Stimulated activated CD4-positive, alpha-beta T cell treated with anti-CD3 and anti-CD28 coated beads, TNF-alpha, amount 100 ng/mL, for 4 hours (primary cell): Measurements from ENCODE around the gene RFT1.

ENCODE experiments used
- DNase-seq, 3 experiments: peaks; one replicate each; pipeline ENCODE4 v3.0.0-alpha.2; 2020; ENCODE audit warnings: low read depth in 3 of 3

RFT1 gene

GRCh38 chr3:53150247-53151085 lies 20.2 kb upstream of the RFT1 start:
- no peak for DNase-seq

GRCh38 chr3:53149699-53150098 lies 19.5 kb upstream of the RFT1 start:
- DNase-seq = no peak

- no peak for DNase-seq
Measured at GRCh38 chr3:53149006-53149690, 18.9 kb upstream of the RFT1 start.

- DNase-seq = no peak
Measured at GRCh38 chr3:53147903-53148400, 17.7 kb upstream of the RFT1 start.

GRCh38 chr3:53147151-53147902 lies 17.1 kb upstream of the RFT1 start:
- DNase-seq = no peak

- DNase-seq = no peak
Measured at GRCh38 chr3:53146319-53146891, 16.2 kb upstream of the RFT1 start.

- no peak for DNase-seq
Measured at GRCh38 chr3:53145713-53146080, 15.5 kb upstream of the RFT1 start.

GRCh38 chr3:53144862-53145712 lies 14.9 kb upstream of the RFT1 start:
- DNase-seq = no peak

- DNase-seq = no peak
Measured at GRCh38 chr3:53144446-53144845, 14.2 kb upstream of the RFT1 start.

GRCh38 chr3:53142986-53143385 lies 12.8 kb upstream of the RFT1 start:
- no peak for DNase-seq

- DNase-seq = no peak
Measured at GRCh38 chr3:53140847-53141845, 10.9 kb upstream of the RFT1 start.

- no peak for DNase-seq
Measured at GRCh38 chr3:53139906-53140846, 9.9 kb upstream of the RFT1 start.

- DNase-seq = no peak
Measured at GRCh38 chr3:53137835-53138446, 7.7 kb upstream of the RFT1 start.

GRCh38 chr3:53137221-53137620 lies 7.0 kb upstream of the RFT1 start:
- DNase-seq = no peak

- peak; percentile 22 to 36 (median 27) for DNase-seq
Measured at GRCh38 chr3:53134631-53135232, 4.5 kb upstream of the RFT1 start.

- DNase-seq = no peak
Measured at GRCh38 chr3:53132347-53132746, 2.1 kb upstream of the RFT1 start.

GRCh38 chr3:53131096-53131495 lies 861 bp upstream of the RFT1 start:
- no peak for DNase-seq

- DNase-seq = no peak
Measured at GRCh38 chr3:53129344-53129743, 891 bp downstream of the RFT1 start.
